SHP77 treated with DMSO at 0.1 percent for 48 hours (cell line): ENCODE results near the gene GABBR2.

Experiments
- DNase-seq: peaks from one replicate; lab custom pipeline; 2025; lab: John Stamatoyannopoulos, UW

The GABBR2 gene

GRCh38 chr9:98318041-98318790, 390.5 kb downstream of the GABBR2 start:
- DNase-seq = no peak

GRCh38 chr9:98317134-98317857, 391.4 kb downstream of the GABBR2 start:
- DNase-seq = no peak

GRCh38 chr9:98316445-98317133, 392.1 kb downstream of the GABBR2 start:
- no peak for DNase-seq

- DNase-seq = peak; percentile 56
Observed at GRCh38 chr9:98315551-98316060, 393.1 kb downstream of the GABBR2 start.

- no peak for DNase-seq
Observed at GRCh38 chr9:98315067-98315453, 393.7 kb downstream of the GABBR2 start.

- no peak for DNase-seq
Observed at GRCh38 chr9:98314381-98315066, 394.2 kb downstream of the GABBR2 start.

- no peak for DNase-seq
Observed at GRCh38 chr9:98312365-98312764, 396.4 kb downstream of the GABBR2 start.

- DNase-seq = no peak
Observed at GRCh38 chr9:98311541-98311940, 397.2 kb downstream of the GABBR2 start.

GRCh38 chr9:98310752-98311392, 397.9 kb downstream of the GABBR2 start:
- DNase-seq = no peak

- no peak for DNase-seq
Observed at GRCh38 chr9:98306384-98307145, 402.2 kb downstream of the GABBR2 start.

GRCh38 chr9:98304381-98304780, 404.4 kb downstream of the GABBR2 start:
- no peak for DNase-seq

GRCh38 chr9:98303633-98304125, 405.1 kb downstream of the GABBR2 start:
- no peak for DNase-seq

- DNase-seq = no peak
Observed at GRCh38 chr9:98302938-98303632, 405.6 kb downstream of the GABBR2 start.

GRCh38 chr9:98302150-98302549, 406.6 kb downstream of the GABBR2 start:
- no peak for DNase-seq

GRCh38 chr9:98300611-98301010, 408.1 kb downstream of the GABBR2 start:
- DNase-seq = no peak

- DNase-seq = no peak
Observed at GRCh38 chr9:98298476-98298875, 410.3 kb downstream of the GABBR2 start.

- DNase-seq = no peak
Observed at GRCh38 chr9:98295824-98296223, 412.9 kb downstream of the GABBR2 start.

GRCh38 chr9:98291820-98292219, 416.9 kb downstream of the GABBR2 start:
- DNase-seq = no peak

GRCh38 chr9:98290411-98290810, 418.3 kb downstream of the GABBR2 start:
- DNase-seq = no peak

GRCh38 chr9:98289614-98290201, 419.0 kb downstream of the GABBR2 start:
- no peak for DNase-seq
